Measurements from ENCODE around the gene ARSG.
"Not testable (repeated sequence)": the region's sequence is repeated elsewhere in the genome, so short reads cannot be mapped to it uniquely, and the experiment has no call there.

ARSG gene

DNA sequence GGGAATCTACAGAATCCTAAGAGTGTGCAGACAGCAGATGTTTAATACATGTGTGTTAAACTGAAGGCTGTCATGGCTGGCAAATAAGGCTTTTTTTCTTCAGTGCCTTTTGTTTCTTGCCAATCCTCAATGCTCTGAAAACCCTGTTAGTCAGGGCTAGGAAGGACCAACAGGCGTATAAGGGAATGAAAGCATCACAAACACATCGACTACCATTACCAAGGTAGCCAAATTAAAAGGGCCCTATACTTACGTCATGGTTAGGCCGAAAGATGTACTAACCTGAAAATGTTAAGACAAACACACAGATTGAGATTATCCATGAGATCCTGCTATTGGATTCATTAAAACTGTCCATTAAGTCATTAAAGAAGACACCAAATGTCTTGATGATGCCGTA, 13.5 kb upstream of the ARSG start:
- DNase-seq (ENCODE audit: low read depth in 2 of 2) = no peak

DNA sequence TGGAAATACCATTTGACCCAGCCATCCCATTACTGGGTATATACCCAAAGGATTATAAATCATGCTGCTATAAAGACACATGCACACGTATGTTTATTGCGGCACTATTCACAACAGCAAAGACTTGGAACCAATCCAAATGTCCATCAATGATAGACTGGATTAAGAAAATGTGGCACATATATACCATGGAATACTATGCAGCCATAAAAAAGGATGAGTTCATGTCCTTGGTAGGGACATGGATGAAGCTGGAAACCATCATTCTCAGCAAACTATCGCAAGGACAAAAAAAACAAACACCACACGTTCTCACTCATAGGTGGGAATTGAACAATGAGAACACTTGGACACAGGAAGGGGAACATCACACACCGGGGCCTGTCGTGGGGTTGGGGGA, 9.3 kb upstream of the ARSG start:
- DNase-seq (ENCODE audit: low read depth in 2 of 2) = not testable (repeated sequence)

DNA sequence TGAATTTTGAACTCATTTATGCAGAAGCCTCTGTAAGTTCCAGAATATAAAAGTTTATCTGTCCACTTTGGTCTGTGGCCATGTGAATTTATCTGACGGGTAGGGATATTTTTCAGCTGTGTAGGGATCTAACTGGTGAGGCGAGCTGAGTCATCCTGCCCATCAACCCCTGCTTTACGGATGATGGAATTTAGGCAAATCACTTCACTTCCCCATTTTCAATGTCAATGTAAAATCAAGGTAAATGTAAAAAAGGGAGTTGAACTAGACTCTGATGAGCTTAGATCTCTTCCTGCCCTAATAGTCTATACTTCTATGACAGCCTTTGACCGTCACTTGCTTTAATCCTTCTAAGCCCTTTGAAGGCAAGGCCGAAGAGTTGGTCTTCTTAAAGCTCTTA, 2.9 kb upstream of the ARSG start:
- no peak for DNase-seq (ENCODE audit: low read depth in 2 of 2)

DNA sequence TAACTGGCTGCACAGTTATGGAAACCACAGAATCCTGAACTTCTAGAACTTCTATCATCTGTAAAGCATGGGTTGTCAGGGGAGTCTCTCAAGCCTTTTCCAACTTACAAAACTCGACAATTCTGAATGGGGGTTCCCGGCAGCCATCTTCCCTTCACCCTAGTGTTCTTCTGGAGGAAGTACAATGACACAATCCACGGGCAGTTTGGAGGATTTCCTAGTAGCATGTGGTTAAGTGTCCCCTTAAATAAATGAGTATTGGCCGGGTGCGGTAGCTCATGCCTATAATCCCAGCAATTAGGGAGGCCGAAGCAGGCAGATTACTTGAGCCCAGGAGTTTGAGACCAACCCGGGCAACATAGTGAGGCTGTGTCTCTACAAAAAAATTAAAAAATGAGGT, 2.5 kb upstream of the ARSG start:
- DNase-seq (ENCODE audit: low read depth in 2 of 2) = no peak

DNA sequence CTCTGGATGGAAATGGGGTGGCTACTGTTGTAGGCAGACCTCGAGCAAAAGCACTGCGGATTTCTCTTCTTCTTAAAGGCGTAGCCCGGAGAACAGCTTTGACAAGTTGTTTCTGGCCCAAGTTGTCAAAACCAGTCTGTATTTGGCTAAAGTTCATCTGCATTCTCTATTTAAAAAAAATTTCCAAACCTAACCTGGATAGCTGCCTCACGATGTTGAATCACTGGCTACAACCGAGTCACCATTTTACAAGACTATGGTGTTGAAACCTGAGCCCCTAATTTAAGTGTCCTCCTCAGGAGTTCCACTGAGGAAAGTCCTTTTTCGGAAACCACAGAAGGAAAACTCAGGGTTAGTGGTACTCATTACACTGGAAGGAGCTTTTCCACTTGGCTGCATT, 1.8 kb upstream of the ARSG start:
- no peak for DNase-seq (ENCODE audit: low read depth in 2 of 2)

DNA sequence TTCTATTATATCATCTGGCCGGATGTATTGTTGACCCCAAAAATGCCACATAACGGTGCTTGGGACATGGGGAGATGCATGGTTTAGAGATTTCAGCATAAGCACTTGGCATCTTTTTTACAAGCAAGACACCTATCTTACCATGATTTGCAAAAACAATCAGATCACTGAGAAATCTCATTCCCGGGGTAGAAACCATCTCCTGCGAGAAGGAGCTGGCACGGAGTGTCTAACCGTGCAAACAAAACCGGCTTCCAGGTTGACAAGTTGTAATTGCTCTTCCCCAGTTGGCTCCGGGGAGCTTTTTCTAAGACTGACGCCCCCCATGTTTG, 1.4 kb upstream of the ARSG start:
- DNase-seq (ENCODE audit: low read depth in 2 of 2) = no peak

DNA sequence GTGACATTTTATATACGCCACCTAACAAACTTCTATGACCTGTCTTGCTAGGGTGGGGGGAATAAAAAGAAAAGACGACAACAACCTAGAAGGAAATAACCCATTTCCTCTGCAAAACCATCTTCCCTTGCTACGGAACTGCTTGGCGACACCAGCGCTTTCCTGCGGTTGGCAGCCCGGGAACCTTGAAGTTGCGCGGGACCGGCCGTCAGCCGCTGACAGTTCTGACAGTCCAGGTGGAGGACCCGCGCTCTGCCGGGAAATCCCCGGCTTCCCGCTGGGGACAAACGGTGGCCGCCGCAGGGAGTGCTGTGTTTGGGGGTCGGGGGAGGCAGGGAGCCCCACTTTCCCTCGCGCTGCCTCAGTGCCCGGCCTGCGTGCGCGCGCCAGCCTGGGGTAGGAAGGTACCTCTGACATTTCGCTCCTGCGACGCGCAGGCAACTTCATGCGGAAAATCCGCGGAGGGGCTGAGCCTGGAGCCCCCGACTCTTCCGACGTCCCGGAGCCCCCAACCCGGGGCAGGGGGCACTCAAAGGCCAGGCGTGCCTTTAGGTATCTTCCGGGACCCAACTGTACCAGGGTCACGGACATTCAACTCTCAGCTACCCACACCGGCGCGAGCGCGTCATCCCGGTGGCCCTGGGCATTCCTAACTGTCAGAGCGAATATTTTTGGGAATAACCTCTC, 884 bp upstream of the ARSG start:
- peak in 1 of 2 donors; percentile 35 for DNase-seq (ENCODE audit: low read depth in 2 of 2)

DNA sequence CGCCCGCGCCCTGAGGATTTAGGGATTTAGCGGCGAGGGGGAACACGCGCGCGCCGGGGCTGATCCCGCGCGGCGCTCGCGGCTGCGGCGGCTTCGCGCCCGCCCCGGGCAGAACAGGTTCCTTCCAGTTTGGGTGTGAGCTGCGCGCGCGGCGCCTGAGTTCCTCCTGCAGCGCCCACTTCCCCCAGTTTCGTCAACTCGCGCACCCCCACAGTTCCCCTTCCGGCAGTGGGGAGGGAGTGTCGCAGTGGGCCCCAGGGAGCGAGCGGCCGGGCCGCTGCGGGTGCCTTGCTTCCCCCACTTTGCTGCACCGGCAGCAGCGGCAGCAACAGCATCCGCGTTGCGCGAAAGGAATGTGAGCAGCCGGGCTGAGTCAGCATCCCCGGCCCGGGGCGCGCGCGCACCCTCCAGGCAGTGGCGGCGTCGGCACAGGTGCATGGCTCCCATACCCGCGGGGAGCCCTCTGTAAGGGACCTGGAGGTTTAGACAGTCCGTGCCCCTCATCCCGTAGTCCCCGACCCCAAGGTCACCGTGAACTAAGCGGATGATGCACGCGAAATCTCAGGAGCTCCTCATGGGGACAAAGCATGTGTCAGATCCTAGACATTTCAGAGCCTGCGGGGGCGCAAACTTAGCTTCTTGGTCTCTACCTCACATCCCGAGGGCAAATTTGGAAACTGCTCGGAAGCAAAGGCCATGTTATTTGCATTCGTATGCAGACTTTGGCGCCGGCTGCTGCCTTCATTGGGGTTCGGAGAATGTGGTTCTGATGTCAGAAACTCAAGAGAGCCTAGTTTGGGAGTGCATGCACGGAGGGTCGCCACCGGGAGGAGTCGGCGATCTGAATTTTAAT, 767 bp downstream of the ARSG start:
- DNase-seq (ENCODE audit: low read depth in 2 of 2) = peak; percentile 77 to 81

DNA sequence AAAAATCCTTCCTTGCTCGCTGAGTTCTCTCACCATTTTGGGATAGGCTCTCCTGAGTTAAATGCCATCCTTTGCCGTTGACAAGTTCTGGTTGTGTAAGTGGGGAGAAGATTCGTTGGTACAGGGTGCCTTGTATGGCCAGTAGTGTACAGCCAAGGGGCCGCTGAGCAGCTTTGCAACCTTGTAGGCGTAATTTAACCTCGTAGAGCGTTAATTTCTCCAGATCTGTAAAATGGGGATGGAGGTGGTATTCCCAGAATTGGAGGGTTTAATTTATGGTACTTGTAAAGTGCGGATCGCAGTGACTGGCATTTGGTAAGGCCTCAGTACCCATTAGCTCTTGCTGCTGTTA, 1.4 kb downstream of the ARSG start:
- DNase-seq (ENCODE audit: low read depth in 2 of 2) = no peak

DNA sequence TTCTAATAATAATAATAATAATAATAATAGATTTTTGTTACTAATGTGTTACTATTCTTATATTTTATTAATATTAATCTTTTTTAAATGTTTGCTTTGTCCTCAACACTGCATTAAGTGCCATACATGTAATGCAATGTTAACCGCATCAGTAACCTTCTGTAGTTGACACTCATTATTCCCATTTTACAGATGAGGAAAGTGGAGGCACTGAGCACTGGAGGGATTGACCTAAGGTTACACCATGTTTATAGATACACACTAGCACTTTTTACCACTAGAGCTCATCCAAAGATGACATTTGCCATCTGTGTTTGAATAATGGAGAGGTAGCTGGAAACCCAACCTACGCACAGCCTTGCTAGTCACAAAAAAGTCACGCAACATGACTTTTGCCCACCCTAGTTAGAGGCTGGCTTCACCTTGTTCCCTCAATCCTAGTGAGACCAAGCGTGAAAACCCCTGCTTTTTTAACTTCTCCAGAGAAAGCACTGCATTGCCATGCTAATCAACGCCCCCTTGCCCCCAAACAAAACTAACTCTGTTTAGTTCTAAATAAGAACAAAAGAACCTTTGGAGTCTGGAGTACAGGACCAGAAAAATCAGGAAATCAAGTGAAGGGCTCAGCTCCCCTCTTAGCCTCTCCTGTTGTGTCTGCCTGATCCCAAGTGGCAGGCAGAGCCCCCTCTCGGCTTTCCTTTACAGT, 2.3 kb downstream of the ARSG start:
- DNase-seq (ENCODE audit: low read depth in 2 of 2) = no peak

DNA sequence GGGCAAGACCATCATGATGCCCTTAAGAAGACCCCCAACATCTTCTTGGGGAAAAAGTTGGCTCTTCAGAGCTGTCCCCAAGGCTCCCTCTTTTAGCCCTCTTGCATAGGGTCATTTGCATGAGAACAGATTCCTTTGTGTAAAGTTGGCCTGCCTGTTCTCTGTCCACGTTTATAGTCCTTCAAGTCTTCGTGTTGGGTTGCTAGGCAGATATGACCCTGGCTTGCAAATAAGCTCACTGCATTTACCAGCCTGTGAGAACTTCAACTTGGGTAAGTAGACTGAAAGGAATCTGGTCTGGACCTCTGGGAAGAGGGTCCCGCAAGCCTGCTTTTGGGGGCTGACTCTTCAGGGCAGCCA, 2.9 kb downstream of the ARSG start:
- no peak for DNase-seq (ENCODE audit: low read depth in 2 of 2)

DNA sequence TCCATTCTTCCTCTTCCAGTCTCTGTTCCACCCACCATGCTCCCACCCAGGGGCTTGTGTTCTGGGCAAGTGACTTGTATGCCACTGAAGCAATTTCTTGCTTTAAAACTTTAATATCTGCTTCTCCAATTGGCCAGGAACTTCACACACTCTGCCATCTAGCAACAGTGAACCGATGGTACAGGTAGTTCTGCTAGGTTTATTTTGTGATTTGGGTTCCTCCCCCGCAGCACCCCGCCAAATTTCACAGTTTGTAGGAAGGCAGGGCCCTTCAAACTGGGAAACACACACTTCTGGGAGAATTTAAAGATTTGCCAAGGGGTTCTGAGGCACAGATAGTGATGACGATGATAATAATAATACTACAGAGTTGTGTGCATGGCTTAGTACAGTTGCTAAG, 3.3 kb downstream of the ARSG start:
- no peak for DNase-seq (ENCODE audit: low read depth in 2 of 2)

DNA sequence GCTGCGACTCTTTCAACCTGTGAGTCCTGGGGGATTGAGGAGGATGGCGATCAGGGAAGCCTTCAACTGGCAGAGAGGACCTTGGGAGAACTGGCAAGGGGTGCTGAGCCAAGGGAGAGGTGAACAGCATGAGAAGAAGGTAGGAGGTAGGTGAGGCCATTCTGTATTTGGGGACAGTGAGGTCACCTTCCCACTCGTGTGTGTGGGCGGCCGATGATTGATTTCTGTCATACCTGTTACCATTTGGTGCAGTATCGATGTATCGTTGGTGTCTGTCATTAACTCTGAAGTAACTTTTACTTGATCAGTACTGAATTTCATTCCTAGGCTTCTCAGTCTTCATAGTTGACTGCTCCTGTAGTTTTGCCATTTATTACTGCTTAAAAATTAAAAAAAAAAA, 3.8 kb downstream of the ARSG start:
- peak in 1 of 2 donors; percentile 29 for DNase-seq (ENCODE audit: low read depth in 2 of 2)

DNA sequence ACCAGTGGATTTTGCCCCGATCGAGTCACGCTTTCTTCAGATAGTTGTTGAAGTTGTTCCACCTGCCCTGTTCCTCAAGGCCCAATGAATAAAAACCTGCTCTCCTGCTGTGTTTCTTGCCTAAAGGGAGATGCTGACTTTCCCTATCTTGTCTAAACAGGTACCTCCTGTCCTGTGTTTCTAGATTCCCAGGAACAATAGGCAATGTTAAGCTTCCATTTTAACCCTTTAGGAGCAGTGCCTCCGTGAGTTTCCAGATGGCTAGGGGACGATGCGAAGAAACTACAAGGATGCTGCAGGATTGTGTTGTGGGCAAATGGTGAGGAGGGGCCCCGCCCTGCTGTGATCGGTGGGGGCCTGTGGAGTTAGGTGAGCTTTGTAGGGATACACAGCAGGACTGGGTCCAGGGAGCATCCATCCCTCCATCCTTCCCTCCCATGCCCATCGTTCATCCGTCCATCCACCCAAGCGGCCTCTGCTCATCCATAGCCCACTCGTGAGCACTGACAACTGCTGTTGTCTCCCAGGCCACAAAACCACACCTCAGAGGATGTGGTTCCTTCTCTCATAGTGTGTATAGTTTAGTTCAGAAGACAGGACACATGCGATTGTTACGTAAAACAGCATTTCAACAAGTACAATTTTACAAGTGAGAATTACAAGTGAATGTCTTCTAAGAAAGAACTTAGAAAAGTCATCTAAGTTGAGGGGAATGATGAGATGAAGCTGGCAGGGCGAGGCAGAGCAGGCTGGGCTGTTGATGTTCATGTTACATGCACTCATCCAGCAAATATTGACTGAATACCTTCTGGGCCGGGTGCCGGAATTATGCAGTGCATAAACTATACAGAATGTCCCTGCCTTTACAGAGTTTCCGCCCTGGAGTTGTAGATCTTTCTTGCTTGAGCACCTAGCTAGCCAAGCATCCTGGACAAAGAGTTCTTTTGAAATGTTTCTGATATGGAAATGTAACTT, 5.2 kb downstream of the ARSG start:
- DNase-seq (ENCODE audit: low read depth in 2 of 2) = no peak

DNA sequence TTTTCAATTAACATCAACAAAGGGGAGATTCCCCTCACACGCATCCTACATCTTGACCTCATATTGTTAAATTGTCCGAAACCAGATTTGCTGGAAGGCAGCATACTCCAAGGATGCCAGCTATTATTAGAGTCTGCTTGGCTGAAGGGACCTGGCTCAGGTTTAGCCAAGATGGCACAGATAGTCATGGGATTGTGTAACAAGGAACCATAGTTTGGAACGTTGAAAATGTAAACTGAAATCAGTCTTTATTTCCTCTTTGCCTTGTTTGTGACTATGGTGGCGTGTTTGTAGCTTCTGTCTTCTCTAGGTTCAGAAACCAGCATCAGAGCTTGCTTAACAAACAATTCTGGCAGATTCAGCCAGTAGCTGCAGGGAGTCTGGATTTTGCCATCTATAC, 5.9 kb downstream of the ARSG start:
- DNase-seq (ENCODE audit: low read depth in 2 of 2) = no peak

DNA sequence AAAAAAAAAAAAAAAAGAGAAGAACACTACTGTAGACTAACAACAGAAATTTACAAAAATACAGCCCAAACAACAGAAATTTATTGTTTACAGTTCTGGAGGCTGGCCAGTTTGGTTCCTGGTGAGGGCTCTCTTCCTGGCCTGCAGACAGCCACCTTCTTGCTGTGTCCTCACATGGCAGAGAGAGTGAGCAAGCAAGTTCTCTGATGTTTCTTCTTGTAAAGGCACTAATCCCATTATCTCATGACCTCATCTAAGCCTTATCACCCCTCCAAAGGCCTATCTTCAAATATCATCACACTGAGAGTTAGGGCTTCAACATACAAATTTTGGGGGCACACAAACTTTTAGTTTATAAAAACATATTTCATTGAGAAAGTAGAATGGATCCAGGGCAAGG, 7.3 kb downstream of the ARSG start:
- DNase-seq (ENCODE audit: low read depth in 2 of 2) = no peak

DNA sequence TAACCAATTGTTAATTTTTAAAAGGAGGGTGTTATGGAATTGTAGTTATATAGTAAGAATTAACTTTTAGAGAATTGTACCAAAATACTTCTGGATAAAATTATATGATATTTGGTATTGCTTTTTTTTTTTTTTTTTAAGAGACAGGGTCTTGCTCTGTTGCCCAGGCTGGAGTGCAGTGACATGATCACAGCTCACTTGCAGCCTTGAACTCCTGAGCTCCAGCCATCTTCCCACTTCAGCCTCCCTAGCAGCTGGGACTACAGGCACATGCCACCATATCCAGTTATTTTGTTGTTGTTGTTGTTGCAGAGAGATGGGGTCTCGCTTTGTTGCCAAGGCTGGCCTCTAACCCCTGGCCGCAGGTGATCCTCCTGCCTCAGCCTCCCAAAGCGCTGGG, 8.5 kb downstream of the ARSG start:
- DNase-seq (ENCODE audit: low read depth in 2 of 2) = no peak

DNA sequence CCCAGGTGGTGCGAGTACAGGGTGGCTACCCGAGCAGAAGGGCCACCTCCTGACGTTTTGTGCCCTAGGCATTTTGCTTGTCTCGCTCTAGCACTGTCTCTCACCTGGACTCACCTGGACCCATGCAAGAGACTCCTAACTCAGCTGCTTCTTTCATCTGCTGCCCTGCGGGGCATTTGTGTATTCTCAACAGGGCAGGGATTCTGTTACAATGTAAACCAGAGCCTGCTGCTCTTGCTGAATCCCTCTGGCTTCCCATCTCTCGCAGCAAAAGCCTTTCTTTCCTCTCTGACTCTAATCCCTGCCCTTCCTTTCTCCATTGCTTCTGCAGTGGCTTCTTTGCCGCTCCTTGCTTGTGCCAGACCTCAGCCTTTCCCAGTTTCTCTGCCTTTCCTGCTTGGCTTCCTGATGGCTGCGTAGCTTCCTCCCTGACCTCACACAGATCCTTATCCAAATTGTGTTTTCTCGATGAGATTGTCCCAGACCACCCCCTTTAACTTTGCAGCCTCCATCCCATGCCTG, 10.2 kb downstream of the ARSG start:
- no peak for DNase-seq (ENCODE audit: low read depth in 2 of 2)

DNA sequence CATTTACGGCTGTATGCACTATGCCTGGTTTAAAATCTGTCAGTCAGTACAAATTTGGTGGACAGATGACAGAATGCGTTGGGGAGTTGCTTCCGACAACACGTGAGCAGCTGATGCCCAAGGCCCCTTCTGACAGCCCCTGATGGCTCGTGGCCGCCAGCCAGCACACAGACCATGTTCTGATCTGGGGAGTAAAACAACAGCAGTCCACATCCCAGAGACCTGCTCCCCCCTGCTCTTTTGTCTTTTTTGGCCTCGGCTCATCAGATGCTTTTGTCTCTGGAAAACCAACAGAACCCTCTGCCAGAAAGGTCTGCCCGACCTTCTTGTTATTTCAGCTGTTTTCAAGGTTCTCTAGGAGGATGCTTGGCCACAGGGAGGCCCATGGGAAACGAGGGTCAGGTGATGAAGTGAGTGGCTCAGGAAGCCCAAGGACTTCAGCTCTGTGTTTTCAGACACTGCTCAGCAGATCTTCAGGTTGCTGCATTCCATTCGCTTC, 10.8 kb downstream of the ARSG start:
- DNase-seq (ENCODE audit: low read depth in 2 of 2) = no peak

DNA sequence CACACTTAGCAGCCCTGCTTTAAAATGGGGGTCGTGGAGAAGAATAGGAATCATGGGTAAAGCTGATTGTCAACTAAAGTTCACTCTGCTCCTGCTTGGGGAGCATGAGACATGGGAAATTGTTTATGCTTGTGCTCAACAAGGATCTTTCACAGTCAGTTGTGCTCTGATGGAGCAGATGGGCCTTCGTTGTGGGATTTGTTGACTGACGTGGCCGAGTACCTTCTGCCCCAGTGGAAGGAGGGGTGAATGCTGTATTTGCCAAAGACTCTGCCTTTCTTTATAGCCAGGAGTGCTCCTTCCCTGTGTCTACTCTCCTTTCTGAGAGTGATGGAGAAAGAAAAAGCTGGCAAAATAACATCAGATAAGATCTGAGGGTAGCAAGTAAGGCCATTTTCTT, 11.4 kb downstream of the ARSG start:
- DNase-seq (ENCODE audit: low read depth in 2 of 2) = no peak

DNA sequence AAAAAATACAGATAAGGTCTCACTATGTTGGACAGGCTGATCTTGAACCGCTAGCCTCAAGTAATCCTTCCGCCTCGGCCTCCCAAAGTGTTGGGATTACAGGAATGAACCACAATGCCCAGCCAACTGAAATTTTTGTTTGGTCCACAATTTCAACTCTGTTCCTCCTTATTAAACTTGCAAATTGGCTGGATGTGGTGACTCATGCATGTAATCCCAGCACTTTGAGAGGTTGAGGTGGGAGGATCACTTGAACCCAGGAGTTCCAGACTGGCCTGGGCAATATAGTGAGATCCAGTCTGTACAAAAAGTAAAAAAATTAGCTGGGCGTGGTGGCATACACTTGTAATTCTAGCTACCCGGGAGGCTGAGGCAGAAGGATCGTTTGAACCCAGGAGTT, 13.4 kb downstream of the ARSG start:
- no peak for DNase-seq (ENCODE audit: low read depth in 2 of 2)

DNA sequence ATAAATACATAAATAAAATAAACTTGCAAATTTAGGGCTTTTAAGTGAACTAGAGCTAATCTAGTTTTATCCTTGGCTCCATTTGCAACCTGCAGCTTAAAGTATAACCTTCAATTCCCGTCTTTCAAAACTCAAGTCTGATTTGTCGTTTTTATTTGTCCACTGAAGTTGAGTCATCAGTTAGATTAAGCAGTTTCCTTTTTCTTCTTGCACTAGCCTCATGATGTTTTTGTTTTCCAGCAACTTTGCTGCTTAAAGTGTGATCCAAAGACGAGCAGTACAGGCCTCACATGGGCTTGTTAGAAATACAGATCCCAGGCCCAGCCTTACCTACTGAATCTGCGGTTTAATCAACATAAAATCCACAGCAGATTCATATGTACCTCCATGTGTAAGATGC, 13.8 kb downstream of the ARSG start:
- no peak for DNase-seq (ENCODE audit: low read depth in 2 of 2)

All from stimulated activated CD4-positive, alpha-beta T cell treated with anti-CD3 and anti-CD28 coated beads, Interleukin-1b, Interleukin-23, amount 100 ng/mL, for 4 hours (primary cell).